Mammary epithelial cell (primary cell): ENCODE measurements around the gene KCNH1.

ENCODE experiments used
- CTCF ChIP-seq, 2 donors: IDR thresholded peaks in 1 of 2; conservative IDR thresholded peaks in 1 of 2; 2 replicates each; pipeline ENCODE4 v1.5.1; 2011 to 2012; ENCODE audit warnings: inconsistent platforms in 2 of 2, low read length in 2 of 2, mild to moderate bottlenecking in 2 of 2, control low read depth in 1 of 2, low read depth in 1 of 2; ENCODE audit not compliant: insufficient read depth in 1 of 2; ENCODE audit errors: extremely low read depth in 1 of 2
- EZH2 ChIP-seq: IDR thresholded peaks from 2 replicates; pipeline ENCODE4 v1.6.1; 2012; ENCODE audit warnings: low read length, inconsistent platforms, borderline replicate concordance

GRCh38 chr1:211024901-211025300 is 109.0 kb downstream of the KCNH1 start:
- TF ChIP-seq CTCF (conservative IDR thresholded peaks at IDR 0.05 in 1 of 2, IDR thresholded peaks at IDR 0.05 in 1 of 2; ENCODE audit: extremely low read depth in 1 of 2, insufficient read depth in 1 of 2, low read depth in 1 of 2, low read length in 2 of 2) (no peak), EZH2 (no peak)
